GM18498 (cell line): ENCODE results near the gene SIM2.

Source experiments
- ATAC-seq: cut with Tn5 transposase; IDR thresholded peaks from one replicate; pipeline ENCODE4 v1.9.1; 2021; ENCODE audit warnings: mild to moderate bottlenecking, moderate library complexity; ENCODE audit not compliant: unreplicated experiment

SIM2 gene

GRCh38 chr21:36713746-36714145 is 14.8 kb downstream of the SIM2 start:
- ATAC-seq, result no peak

- ATAC-seq, result no peak
Measured at GRCh38 chr21:36716387-36716786, 17.5 kb downstream of the SIM2 start.

- ATAC-seq, result no peak
Measured at GRCh38 chr21:36716836-36717235, 17.9 kb downstream of the SIM2 start.

- ATAC-seq, result no peak
Measured at GRCh38 chr21:36717976-36718375, 19.1 kb downstream of the SIM2 start.

- no peak for ATAC-seq
Measured at GRCh38 chr21:36718951-36719501, 20.1 kb downstream of the SIM2 start.

GRCh38 chr21:36719614-36720013 is 20.7 kb downstream of the SIM2 start:
- ATAC-seq, result no peak

- ATAC-seq, result no peak
Measured at GRCh38 chr21:36721817-36722216, 22.9 kb downstream of the SIM2 start.

GRCh38 chr21:36722370-36723368 is 23.8 kb downstream of the SIM2 start:
- ATAC-seq, result no peak

GRCh38 chr21:36723371-36723881 is 24.5 kb downstream of the SIM2 start:
- ATAC-seq, result no peak

- ATAC-seq, result no peak
Measured at GRCh38 chr21:36724660-36725059, 25.7 kb downstream of the SIM2 start.

- no peak for ATAC-seq
Measured at GRCh38 chr21:36725793-36726386, 27.0 kb downstream of the SIM2 start.

GRCh38 chr21:36727866-36728265 is 29.0 kb downstream of the SIM2 start:
- no peak for ATAC-seq

GRCh38 chr21:36728371-36729111 is 29.6 kb downstream of the SIM2 start:
- no peak for ATAC-seq

GRCh38 chr21:36729310-36729970 is 30.5 kb downstream of the SIM2 start:
- no peak for ATAC-seq

- no peak for ATAC-seq
Measured at GRCh38 chr21:36730291-36731281, 31.7 kb downstream of the SIM2 start.

GRCh38 chr21:36732217-36732616 is 33.3 kb downstream of the SIM2 start:
- ATAC-seq, result no peak

GRCh38 chr21:36732761-36733160 is 33.8 kb downstream of the SIM2 start:
- no peak for ATAC-seq

GRCh38 chr21:36733857-36734256 is 34.9 kb downstream of the SIM2 start:
- no peak for ATAC-seq
